ENCODE measurements around the gene MICU1.

DNA sequence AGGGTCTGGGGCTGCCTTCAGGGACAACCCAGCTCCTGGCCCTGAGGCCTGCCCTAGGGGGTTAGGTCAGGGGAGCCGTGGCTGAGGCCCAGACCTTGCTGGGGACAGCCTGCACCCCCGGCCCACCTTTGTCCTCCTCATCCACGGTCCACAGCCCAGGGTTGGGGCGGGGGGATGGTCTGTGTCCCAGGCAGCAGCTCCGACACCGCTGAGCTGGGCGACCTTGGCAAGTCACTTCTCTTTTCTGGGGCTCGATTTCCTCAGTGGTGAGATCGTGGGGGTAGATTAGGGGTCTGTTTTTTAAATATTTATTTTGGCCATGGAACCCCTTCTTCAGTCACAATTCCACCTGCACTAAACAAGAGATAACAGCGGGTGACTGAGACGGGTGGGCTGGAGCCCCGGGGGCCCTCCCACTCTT is 302.1 kb downstream of the MICU1 start:
- TF ChIP-seq, protein P1, sequence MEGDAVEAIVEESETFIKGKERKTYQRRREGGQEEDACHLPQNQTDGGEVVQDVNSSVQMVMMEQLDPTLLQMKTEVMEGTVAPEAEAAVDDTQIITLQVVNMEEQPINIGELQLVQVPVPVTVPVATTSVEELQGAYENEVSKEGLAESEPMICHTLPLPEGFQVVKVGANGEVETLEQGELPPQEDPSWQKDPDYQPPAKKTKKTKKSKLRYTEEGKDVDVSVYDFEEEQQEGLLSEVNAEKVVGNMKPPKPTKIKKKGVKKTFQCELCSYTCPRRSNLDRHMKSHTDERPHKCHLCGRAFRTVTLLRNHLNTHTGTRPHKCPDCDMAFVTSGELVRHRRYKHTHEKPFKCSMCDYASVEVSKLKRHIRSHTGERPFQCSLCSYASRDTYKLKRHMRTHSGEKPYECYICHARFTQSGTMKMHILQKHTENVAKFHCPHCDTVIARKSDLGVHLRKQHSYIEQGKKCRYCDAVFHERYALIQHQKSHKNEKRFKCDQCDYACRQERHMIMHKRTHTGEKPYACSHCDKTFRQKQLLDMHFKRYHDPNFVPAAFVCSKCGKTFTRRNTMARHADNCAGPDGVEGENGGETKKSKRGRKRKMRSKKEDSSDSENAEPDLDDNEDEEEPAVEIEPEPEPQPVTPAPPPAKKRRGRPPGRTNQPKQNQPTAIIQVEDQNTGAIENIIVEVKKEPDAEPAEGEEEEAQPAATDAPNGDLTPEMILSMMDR (IDR thresholded peaks at IDR 0.05; ENCODE audit: extremely low read depth in 1 of 2, insufficient read depth in 1 of 2, low read depth in 1 of 2, low read length in 2 of 2), result no peak
- TF ChIP-seq EZH2 (IDR thresholded peaks at IDR 0.05; ENCODE audit: borderline replicate concordance, low read depth, low read length, severe bottlenecking) (no peak), GATA2 (IDR thresholded peaks at IDR 0.05; ENCODE audit: insufficient read depth, insufficient read length, low read depth, low read length) (no peak), POLR2A (IDR thresholded peaks at IDR 0.05; ENCODE audit: low read depth, low read length) (no peak), POLR2AphosphoS5 (IDR thresholded peaks at IDR 0.05; ENCODE audit: insufficient read depth, low read depth, low read length) (no peak), JUN (IDR thresholded peaks at IDR 0.05; ENCODE audit: borderline replicate concordance, insufficient read depth, insufficient read length, low read depth) (no peak), MYC (IDR thresholded peaks at IDR 0.05; ENCODE audit: low read depth, low read length) (no peak)
- TF ChIP-seq, protein P2, sequence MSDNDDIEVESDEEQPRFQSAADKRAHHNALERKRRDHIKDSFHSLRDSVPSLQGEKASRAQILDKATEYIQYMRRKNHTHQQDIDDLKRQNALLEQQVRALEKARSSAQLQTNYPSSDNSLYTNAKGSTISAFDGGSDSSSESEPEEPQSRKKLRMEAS (IDR thresholded peaks at IDR 0.05; ENCODE audit: insufficient read depth, insufficient read length), result no peak

Data from endothelial cell of umbilical vein (primary cell).